Stomach (tissue), 4 donors: ENCODE data around the gene GJE1.

Experiments
- EP300 ChIP-seq: sonication (generic); formaldehyde crosslinking; IDR thresholded peaks from one replicate; pipeline ENCODE4 v1.6.1; 2017; ENCODE audit warnings: antibody characterized with exemption
- TF ChIP-seq, protein P1 (sequence below), 7 experiments: fragments of 450-650 bp in 4 of 7; fragments of 200-600 bp in 3 of 7; sonication (generic) in 3 of 7; IDR thresholded peaks; one replicate each; pipeline ENCODE4 v1.5.1; 2016 to 2019; ENCODE audit warnings: antibody characterized with exemption in 7 of 7, control low read depth in 2 of 7, mild to moderate bottlenecking in 1 of 7

DNA sequence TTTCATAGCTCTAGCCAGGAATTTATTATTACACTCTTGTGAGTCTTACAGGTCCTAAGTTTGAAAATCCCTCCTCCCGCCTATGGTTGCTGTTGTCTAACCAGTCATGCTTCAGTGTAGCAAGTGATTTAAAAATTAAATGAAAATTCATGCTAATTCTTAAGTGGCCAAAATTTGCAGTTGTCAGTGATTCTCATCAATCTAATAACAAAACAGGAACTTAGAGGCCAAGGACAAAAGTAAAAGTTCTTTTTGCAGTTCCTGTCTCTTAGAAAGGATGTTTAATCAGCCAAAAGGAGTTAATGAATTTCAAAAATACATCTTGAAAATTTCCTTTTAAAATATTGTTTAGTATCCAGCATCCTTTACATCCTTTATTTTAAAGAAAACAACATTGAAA is 50.6 kb downstream of the GJE1 start:
- TF ChIP-seq, protein P1, sequence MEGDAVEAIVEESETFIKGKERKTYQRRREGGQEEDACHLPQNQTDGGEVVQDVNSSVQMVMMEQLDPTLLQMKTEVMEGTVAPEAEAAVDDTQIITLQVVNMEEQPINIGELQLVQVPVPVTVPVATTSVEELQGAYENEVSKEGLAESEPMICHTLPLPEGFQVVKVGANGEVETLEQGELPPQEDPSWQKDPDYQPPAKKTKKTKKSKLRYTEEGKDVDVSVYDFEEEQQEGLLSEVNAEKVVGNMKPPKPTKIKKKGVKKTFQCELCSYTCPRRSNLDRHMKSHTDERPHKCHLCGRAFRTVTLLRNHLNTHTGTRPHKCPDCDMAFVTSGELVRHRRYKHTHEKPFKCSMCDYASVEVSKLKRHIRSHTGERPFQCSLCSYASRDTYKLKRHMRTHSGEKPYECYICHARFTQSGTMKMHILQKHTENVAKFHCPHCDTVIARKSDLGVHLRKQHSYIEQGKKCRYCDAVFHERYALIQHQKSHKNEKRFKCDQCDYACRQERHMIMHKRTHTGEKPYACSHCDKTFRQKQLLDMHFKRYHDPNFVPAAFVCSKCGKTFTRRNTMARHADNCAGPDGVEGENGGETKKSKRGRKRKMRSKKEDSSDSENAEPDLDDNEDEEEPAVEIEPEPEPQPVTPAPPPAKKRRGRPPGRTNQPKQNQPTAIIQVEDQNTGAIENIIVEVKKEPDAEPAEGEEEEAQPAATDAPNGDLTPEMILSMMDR (IDR thresholded peaks at IDR 0.05), result no peak
- no peak for TF ChIP-seq EP300
